Inferior parietal cortex (tissue), 1 donor: ENCODE measurements around the gene CLEC4F.
A peak's percentile ranks its signal among the peaks of the same experiment; 100 is the strongest.

Source experiments
- DNase-seq: peaks from one replicate; pipeline ENCODE4 v3.0.0-alpha.2; 2016; ENCODE audit errors: extremely low spot score

The CLEC4F gene

GRCh38 chr2:70820499-70820898 lies at the start of gene CLEC4F:
Gene CLEC4F, minus strand, starts transcription at chr2:70820599. Its CDS starts 76 bp downstream, at chr2:70820523.
- DNase-seq, result no peak

- no peak for DNase-seq
Observed at GRCh38 chr2:70868970-70869369, 48.6 kb upstream of the CLEC4F start.

- DNase-seq, result peak; percentile 83
Observed at GRCh38 chr2:70861777-70862625, 41.6 kb upstream of the CLEC4F start.

GRCh38 chr2:70855667-70856066 lies 35.3 kb upstream of the CLEC4F start:
- no peak for DNase-seq

- DNase-seq, result no peak
Observed at GRCh38 chr2:70854411-70854810, 34.0 kb upstream of the CLEC4F start.

- DNase-seq, result no peak
Observed at GRCh38 chr2:70852824-70853223, 32.4 kb upstream of the CLEC4F start.

- DNase-seq, result peak; percentile 9
Observed at GRCh38 chr2:70851704-70852103, 31.3 kb upstream of the CLEC4F start.

GRCh38 chr2:70850925-70851324 lies 30.5 kb upstream of the CLEC4F start:
- DNase-seq, result peak; percentile 53

GRCh38 chr2:70842401-70842800 lies 22.0 kb upstream of the CLEC4F start:
- no peak for DNase-seq

GRCh38 chr2:70837980-70838925 lies 17.9 kb upstream of the CLEC4F start:
- DNase-seq, result no peak

- DNase-seq, result no peak
Observed at GRCh38 chr2:70835643-70836042, 15.2 kb upstream of the CLEC4F start, which contains the start of gene CD207. Gene CD207, minus strand, starts transcription at chr2:70835816. Its CDS starts 40 bp downstream, at chr2:70835776.

GRCh38 chr2:70834881-70835280 lies 14.5 kb upstream of the CLEC4F start:
- DNase-seq, result no peak

- no peak for DNase-seq
Observed at GRCh38 chr2:70834106-70834505, 13.7 kb upstream of the CLEC4F start.

GRCh38 chr2:70833246-70833645 lies 12.8 kb upstream of the CLEC4F start:
- no peak for DNase-seq

GRCh38 chr2:70832386-70832785 lies 12.0 kb upstream of the CLEC4F start:
- DNase-seq, result no peak

- DNase-seq, result no peak
Observed at GRCh38 chr2:70831861-70832260, 11.5 kb upstream of the CLEC4F start.

GRCh38 chr2:70830366-70830765 lies 10.0 kb upstream of the CLEC4F start:
- no peak for DNase-seq

GRCh38 chr2:70829916-70830315 lies 9.5 kb upstream of the CLEC4F start:
- no peak for DNase-seq

- DNase-seq, result no peak
Observed at GRCh38 chr2:70828914-70829824, 8.8 kb upstream of the CLEC4F start.

GRCh38 chr2:70828115-70828514 lies 7.7 kb upstream of the CLEC4F start:
- no peak for DNase-seq

- DNase-seq, result no peak
Observed at GRCh38 chr2:70827388-70827787, 7.0 kb upstream of the CLEC4F start.
